HepG2 (cell line): Measurements from ENCODE around the gene BCAN. TPM values are rescaled to one million over a fixed set of nuclear protein-coding genes. Genes with fewer than 3 reads are reported as not detected.

Source experiments
- ARID4A ChIP-seq: sonication (generic); formaldehyde crosslinking; IDR thresholded peaks from 2 replicates; pipeline ENCODE4 v1.5.0; 2020; ENCODE audit warnings: mild to moderate bottlenecking, missing genetic modification reagents, borderline replicate concordance
- ASH2L ChIP-seq: fragments of 300-600, 200-600 bp; sonication (generic); IDR thresholded peaks from 2 replicates; pipeline ENCODE4 v1.7.0; 2017; ENCODE audit warnings: low read depth, mild to moderate bottlenecking, moderate library complexity, mixed read lengths, low read length; ENCODE audit not compliant: insufficient read length
- ATF1 ChIP-seq: IDR thresholded peaks from 2 replicates; pipeline ENCODE4 v1.6.1; 2016; ENCODE audit warnings: mild to moderate bottlenecking, control low read depth
- DMAP1 ChIP-seq: IDR thresholded peaks from 2 replicates; pipeline ENCODE4 v1.6.1; 2016
- POLR2AphosphoS5 ChIP-seq: IDR thresholded peaks from 2 replicates; pipeline ENCODE4 v1.6.1; 2012; ENCODE audit warnings: low read depth, low read length
- PRMT3 ChIP-seq: sonication (generic); formaldehyde crosslinking; IDR thresholded peaks from 2 replicates; pipeline ENCODE4 v1.8.1; 2022; ENCODE audit warnings: low read depth, mild to moderate bottlenecking, moderate library complexity, missing genetic modification reagents, borderline replicate concordance
- TEAD2 ChIP-seq: sonication (generic); formaldehyde crosslinking; IDR thresholded peaks from 2 replicates; pipeline ENCODE4 v1.9.0; 2021; ENCODE audit warnings: missing genetic modification reagents
- THAP8 ChIP-seq: sonication (generic); formaldehyde crosslinking; IDR thresholded peaks from 2 replicates; pipeline ENCODE4 v1.5.1; 2020; ENCODE audit warnings: missing genetic modification reagents, mild to moderate bottlenecking, borderline replicate concordance
- UBTF ChIP-seq: sonication (generic); formaldehyde crosslinking; IDR thresholded peaks from 2 replicates; pipeline ENCODE4 v1.4.0; 2020; ENCODE audit warnings: mild to moderate bottlenecking, missing genetic modification reagents
- ZBTB2 ChIP-seq: sonication (generic); formaldehyde crosslinking; IDR thresholded peaks from 2 replicates; pipeline ENCODE4 v1.8.0; 2022; ENCODE audit warnings: low read depth, missing genetic modification reagents
- ZFX ChIP-seq: sonication (generic); formaldehyde crosslinking; IDR thresholded peaks from 2 replicates; pipeline ENCODE4 v1.4.0; 2020; ENCODE audit warnings: mild to moderate bottlenecking, low read depth, missing genetic modification reagents, moderate library complexity
- ZNF496 ChIP-seq: sonication (generic); formaldehyde crosslinking; IDR thresholded peaks from 2 replicates; pipeline ENCODE4 v1.8.1; 2023; ENCODE audit warnings: mild to moderate bottlenecking, moderate library complexity, missing genetic modification reagents; ENCODE audit not compliant: insufficient replicate concordance
- ZNF572 ChIP-seq: sonication (generic); formaldehyde crosslinking; IDR thresholded peaks from 2 replicates; pipeline ENCODE4 v1.5.1; 2020; ENCODE audit warnings: mild to moderate bottlenecking, missing genetic modification reagents
- polyA plus RNA-seq, 8 experiments: library from polyadenylated mRNA; depleted of rRNA in 3 of 8; stranded (reverse) in 7 of 8; unstranded in 1 of 8; fragments of >200 nt; fragmentation: Illumina TruSeq in 4 of 8; extraction: Trizol in 4 of 8; gene quantifications; 2 replicates each; pipeline versions ENCODE4 v1.2.1 to v1.2.3, GENCODE V29; 2011 to 2016; ENCODE audit warnings: low read depth in 4 of 8, missing spikeins in 1 of 8, mixed read lengths in 1 of 8; ENCODE audit not compliant: insufficient read depth in 1 of 8
- total RNA-seq, 5 experiments: library from RNA; depleted of rRNA; stranded (reverse); fragments of >200 nt; fragmentation: Illumina TruSeq; extraction: Trizol; gene quantifications; 2 replicates each; pipeline ENCODE4 v1.2.3, GENCODE V29; 2016; ENCODE audit warnings: low read depth in 1 of 5
- TF ChIP-seq, protein P1 (sequence below): sonication (generic); formaldehyde crosslinking; IDR thresholded peaks from 2 replicates; pipeline ENCODE4 v1.5.0; 2020; ENCODE audit warnings: mild to moderate bottlenecking, missing genetic modification reagents

BCAN gene
- total and polyA plus RNA-seq, 2 of the 13 experiments (the other 11 are each of a cell fraction or from before 2014, with no cell fraction given), result not detected

- TF ChIP-seq UBTF (no peak), ZFX (CRISPR knock-in tag) (no peak), DMAP1 (CRISPR knock-in tag) (no peak), THAP8 (no peak), ZNF572 (no peak), POLR2AphosphoS5 (0 out of 2 replicates have a peak, but pooled peaks have one; percentile 34), ASH2L (no peak), ATF1 (CRISPR knock-in tag) (no peak), TEAD2 (no peak), ZNF496 (CRISPR knock-in tag) (no peak), ZBTB2 (CRISPR knock-in tag) (no peak), PRMT3 (CRISPR knock-in tag) (no peak), ARID4A (CRISPR knock-in tag) (0 out of 2 replicates have a peak, but pooled peaks have one; percentile 6)
- TF ChIP-seq, protein P1, sequence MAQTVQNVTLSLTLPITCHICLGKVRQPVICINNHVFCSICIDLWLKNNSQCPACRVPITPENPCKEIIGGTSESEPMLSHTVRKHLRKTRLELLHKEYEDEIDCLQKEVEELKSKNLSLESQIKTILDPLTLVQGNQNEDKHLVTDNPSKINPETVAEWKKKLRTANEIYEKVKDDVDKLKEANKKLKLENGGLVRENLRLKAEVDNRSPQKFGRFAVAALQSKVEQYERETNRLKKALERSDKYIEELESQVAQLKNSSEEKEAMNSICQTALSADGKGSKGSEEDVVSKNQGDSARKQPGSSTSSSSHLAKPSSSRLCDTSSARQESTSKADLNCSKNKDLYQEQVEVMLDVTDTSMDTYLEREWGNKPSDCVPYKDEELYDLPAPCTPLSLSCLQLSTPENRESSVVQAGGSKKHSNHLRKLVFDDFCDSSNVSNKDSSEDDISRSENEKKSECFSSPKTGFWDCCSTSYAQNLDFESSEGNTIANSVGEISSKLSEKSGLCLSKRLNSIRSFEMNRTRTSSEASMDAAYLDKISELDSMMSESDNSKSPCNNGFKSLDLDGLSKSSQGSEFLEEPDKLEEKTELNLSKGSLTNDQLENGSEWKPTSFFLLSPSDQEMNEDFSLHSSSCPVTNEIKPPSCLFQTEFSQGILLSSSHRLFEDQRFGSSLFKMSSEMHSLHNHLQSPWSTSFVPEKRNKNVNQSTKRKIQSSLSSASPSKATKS (CRISPR knock-in tag), result no peak
These were observed 15.9 kb downstream of the BCAN start (continued) for GRCh38 chr1:156657741-156658319.
